GM21576 (cell line): Measurements from ENCODE around the gene OR2B2.
A peak's percentile ranks its signal among the peaks of the same experiment; 100 is the strongest.

Source experiments
- ATAC-seq: cut with Tn5 transposase; IDR thresholded peaks from one replicate; pipeline ENCODE4 v1.9.1; 2021; ENCODE audit warnings: mild to moderate bottlenecking, moderate library complexity; ENCODE audit not compliant: unreplicated experiment

The OR2B2 gene

GRCh38 chr6:27893836-27894807 is 18.1 kb downstream of the OR2B2 start:
- ATAC-seq, result no peak

GRCh38 chr6:27893059-27893835 is 18.9 kb downstream of the OR2B2 start:
- ATAC-seq, result peak; percentile 54

DNA sequence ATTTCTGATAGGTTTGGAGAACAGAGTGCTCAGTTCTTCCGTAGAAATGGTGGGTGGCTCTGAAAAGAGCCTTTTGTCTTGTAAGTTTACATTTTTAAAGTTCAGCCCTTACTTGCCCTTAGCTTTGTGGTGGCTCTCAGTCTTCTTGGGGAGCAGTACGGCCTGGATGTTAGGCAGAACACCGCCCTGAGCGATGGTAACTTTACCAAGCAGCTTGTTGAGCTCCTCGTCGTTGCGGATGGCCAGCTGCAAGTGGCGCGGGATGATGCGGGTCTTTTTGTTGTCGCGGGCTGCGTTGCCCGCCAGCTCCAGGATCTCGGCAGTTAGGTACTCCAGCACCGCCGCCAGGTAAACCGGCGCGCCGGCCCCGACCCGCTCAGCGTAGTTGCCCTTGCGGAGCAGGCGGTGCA is 19.5 kb downstream of the OR2B2 start:
- ATAC-seq, result no peak

- ATAC-seq, result no peak
These were observed 20.8 kb downstream of the OR2B2 start for GRCh38 chr6:27891320-27891875.

- ATAC-seq, result peak; percentile 43
These were observed 21.5 kb downstream of the OR2B2 start for GRCh38 chr6:27890445-27891319.

- no peak for ATAC-seq
These were observed 22.4 kb downstream of the OR2B2 start for GRCh38 chr6:27889628-27890444.

GRCh38 chr6:27889275-27889627 is 22.9 kb downstream of the OR2B2 start:
- no peak for ATAC-seq

DNA sequence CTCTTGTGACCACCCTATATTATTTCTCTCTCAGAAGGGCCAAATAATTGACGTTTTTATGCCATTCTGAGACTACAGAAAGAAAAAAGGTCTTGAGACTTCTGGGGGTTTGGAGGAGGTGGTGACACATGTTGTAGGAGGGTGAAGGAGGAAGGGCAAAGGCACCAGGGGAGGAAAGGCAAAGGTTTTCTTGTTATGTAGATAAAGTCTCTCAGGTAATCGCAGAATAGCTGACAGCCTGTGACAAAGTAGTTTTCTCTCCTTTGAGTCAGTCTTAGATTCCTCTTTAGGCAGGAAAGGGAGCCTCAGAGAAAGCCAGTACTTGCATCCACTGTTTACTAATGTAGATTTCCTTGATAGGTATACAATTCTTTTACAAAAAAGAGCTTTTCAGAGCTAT is 23.6 kb downstream of the OR2B2 start:
- ATAC-seq, result no peak

DNA sequence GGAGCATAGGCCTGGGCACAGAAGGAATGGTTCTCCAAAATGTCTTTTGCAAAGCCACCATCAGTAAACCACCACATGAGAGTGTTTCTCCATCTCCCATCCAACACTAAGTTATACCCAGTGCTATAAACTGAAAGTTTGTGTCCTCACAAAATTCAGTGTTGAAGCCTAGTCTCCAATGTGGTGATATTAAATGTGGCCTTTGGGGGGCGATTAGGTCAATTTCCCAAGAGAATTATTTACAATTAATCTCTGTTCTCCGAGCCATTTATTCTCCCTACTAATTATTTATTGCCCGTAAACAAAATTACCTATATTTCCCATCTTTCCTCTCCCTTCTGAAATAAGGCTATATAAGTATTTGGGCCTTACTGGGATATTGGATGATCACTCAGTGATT is 26.1 kb downstream of the OR2B2 start:
- ATAC-seq, result no peak

DNA sequence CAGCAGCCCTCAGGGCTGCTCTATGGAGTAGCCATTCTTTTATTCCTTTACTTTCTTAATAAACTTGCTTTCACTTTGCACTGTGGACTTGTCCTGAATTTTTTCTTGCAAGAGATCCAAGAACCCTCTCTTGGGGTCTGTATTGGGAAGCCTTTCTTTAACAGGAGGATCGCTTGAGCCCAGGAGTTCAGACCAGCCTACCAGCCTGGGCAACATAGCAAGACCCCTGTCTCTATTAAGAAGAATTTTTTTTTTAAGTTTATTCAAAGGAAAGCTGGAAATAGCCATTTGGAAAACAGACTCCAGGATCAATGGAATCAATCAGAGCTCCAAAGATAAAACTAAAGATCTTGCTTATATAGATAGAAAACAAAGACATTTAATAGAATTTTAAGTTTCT is 29.1 kb downstream of the OR2B2 start:
- ATAC-seq, result no peak

DNA sequence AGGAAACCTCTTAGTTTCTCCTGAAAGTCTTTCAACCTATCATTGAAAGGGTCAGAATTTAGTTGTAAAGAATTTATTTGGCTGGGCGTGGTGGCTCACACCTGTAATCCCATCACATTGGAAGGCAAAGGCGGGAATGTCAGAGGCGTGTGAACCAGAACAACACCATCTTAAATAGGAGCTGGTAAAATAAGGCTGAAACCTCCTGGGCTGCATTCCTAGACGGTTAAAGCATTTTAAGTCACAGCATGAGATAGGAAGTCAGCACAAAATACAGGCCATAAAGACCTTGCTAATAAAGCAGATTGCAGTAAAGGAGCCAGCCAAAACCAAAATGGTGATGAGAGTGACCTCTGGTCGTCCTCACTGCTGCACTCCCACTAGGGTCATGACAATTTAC is 29.6 kb downstream of the OR2B2 start:
- no peak for ATAC-seq

DNA sequence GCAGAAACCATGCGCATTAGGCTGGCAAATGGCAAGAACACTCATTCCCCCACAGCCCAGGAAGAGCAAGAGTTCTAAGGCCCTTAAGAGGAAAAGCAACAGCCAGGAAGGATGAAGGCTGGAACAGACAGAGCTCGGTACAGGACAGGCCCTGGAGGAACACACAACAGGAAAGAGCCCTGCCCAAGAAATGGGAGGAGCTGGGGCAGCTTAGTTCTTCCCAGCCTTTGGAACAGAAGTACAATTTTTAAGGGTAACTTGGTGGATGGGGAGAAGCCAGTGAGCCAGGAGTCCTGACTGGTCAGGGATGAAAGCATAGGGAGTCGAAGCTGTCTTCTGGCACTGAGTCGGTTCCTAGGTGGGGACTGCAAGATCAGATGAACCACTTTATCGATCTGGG is 32.4 kb downstream of the OR2B2 start:
- no peak for ATAC-seq

- ATAC-seq, result no peak
These were observed 38.2 kb downstream of the OR2B2 start for GRCh38 chr6:27874016-27874415.

DNA sequence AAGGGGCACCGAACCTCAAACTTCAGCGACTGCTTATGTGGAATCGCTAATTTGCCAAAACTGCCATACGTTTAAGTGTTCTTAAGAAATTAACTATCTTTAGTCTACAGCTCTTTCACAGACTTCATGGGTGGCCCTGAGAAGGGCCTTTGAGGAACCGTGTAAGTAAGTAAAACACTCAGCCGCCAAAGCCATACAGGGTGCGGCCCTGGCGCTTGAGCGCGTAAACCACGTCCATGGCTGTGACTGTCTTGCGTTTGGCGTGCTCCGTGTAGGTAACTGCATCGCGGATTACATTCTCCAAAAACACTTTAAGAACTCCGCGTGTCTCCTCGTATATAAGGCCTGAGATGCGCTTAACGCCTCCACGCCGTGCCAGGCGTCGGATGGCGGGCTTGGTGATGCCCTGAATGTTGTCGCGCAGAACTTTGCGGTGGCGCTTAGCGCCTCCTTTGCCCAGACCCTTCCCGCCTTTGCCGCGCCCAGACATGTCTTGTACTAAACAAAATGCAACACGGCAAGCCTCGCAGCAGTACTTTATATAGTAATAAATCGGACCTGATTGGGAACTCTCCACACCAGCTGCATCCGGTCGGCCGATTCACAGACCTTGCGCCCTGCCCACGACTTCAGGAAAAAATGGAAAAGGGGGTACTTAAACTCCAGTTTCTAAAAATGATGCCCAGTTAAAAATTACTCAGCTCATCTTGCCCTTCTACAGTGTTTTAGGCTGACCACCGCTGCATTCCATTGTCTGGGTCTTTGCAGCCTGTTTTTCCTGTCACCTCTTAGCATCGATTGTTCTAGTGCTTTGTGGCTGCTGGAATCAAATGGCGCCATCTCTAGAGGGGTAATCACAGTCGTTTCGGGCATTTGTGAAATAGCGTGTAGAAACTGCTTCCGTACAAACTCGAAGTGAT is 38.9 kb downstream of the OR2B2 start:
- ATAC-seq, result no peak

GRCh38 chr6:27872642-27873020 is 39.6 kb downstream of the OR2B2 start:
- ATAC-seq, result no peak

DNA sequence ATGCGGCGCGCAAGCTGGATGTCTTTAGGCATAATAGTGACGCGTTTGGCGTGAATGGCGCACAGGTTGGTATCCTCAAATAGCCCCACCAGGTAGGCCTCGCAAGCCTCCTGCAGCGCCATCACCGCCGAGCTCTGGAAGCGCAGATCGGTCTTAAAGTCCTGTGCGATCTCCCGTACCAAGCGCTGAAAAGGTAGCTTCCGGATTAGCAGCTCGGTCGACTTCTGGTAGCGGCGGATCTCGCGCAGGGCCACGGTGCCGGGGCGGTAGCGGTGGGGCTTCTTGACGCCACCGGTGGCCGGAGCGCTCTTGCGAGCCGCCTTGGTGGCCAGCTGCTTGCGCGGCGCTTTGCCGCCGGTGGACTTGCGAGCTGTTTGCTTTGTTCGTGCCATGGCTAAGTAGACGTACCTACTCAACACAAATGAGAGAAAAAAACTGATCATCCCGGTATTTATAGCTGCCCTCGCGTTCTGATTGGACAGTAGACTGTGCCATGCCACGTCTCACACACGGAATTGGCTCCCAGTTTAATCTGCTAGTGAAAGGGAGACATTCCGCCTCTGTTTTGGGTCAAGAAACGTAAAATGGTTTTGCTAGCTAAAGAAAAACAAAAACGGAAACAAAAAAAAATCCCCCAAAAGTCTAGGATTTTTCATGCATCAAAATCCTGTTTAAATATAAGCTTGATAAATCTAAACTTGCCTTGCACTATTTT is 40.1 kb downstream of the OR2B2 start:
- peak; percentile 57 for ATAC-seq

GRCh38 chr6:27870291-27870870 is 41.8 kb downstream of the OR2B2 start:
- no peak for ATAC-seq

DNA sequence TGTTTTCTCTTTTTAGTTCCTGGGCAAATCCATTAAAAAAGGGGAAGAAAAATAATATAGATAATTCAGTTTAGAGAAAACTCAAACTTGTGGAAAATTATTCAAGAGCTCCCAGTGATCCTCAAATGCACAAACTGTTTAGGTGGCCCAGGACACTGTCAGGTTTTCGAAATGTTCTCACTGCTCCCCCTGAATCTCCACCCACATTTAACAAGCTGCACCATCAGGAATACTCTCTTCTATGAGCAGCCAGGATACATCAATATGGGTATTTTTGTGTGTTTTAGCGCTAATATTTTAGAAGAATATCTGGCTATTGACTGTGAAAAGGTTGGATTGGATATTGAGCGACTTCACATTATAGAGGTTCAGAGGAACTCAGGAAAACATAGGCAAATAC is 43.9 kb downstream of the OR2B2 start:
- no peak for ATAC-seq
